Smooth muscle cell (in vitro differentiated cells): ENCODE measurements around the gene MYOM3. TPM values are rescaled to one million over a fixed set of nuclear protein-coding genes. Genes with fewer than 3 reads are reported as not detected.

Source experiments
- DNase-seq: peaks from one replicate; lab custom pipeline; 2025; ENCODE audit not compliant: unreplicated experiment; lab: John Stamatoyannopoulos, UW
- H2AFZ ChIP-seq: fragments of 200-600 bp; sonication (generic); 2 replicates; pipeline ENCODE4 v1.6.0; 2016; ENCODE audit warnings: antibody characterized with exemption, low read depth, mild to moderate bottlenecking
- H3F3A ChIP-seq: fragments of 200-600 bp; sonication (generic); 2 replicates; pipeline ENCODE4 v1.6.0; 2017; ENCODE audit warnings: antibody characterized with exemption, low read depth
- H3K27ac ChIP-seq: fragments of 200-600 bp; sonication (generic); 2 replicates; pipeline ENCODE4 v1.5.1; 2016; ENCODE audit warnings: low read depth, mild to moderate bottlenecking
- H3K27me3 ChIP-seq: fragments of 200-600 bp; sonication (generic); 2 replicates; pipeline ENCODE4 v1.6.1; 2016; ENCODE audit warnings: low read depth, mild to moderate bottlenecking
- H3K36me3 ChIP-seq: fragments of 200-600 bp; sonication (generic); 2 replicates; pipeline ENCODE4 v1.5.1; 2016; ENCODE audit warnings: low read depth
- H3K4me1 ChIP-seq: fragments of 200-600 bp; sonication (generic); 2 replicates; pipeline ENCODE4 v1.5.1; 2016; ENCODE audit warnings: low read depth
- H3K4me2 ChIP-seq: fragments of 200-600 bp; sonication (generic); 2 replicates; pipeline ENCODE4 v1.6.0; 2016; ENCODE audit warnings: mild to moderate bottlenecking
- H3K4me3 ChIP-seq: fragments of 200-600 bp; sonication (generic); 2 replicates; pipeline ENCODE4 v1.5.1; 2016; ENCODE audit warnings: mild to moderate bottlenecking
- H3K79me2 ChIP-seq: fragments of 200-600 bp; sonication (generic); 2 replicates; pipeline ENCODE4 v1.6.0; 2016; ENCODE audit warnings: low read depth, mild to moderate bottlenecking
- H3K9ac ChIP-seq: fragments of 200-600 bp; sonication (generic); 2 replicates; pipeline ENCODE4 v1.6.0; 2016; ENCODE audit warnings: low read depth
- H3K9me3 ChIP-seq: fragments of 200-600 bp; sonication (generic); replicated peaks from 2 replicates; pipeline ENCODE4 v1.5.1; 2016; ENCODE audit warnings: low read depth
- H4K20me1 ChIP-seq: fragments of 200-600 bp; sonication (generic); 2 replicates; pipeline ENCODE4 v1.6.0; 2016; ENCODE audit warnings: low read depth
- WGBS: methylation state at CpG from one replicate; pipeline ENCODE4 v1.1.7; 2016; ENCODE audit warnings: low lambda C conversion rate; 5-methylcytosine and 5-hydroxymethylcytosine counted together
- polyA plus RNA-seq: library from polyadenylated mRNA; unstranded; fragments of >200 nt; fragmentation: Nextera tagmentation; extraction: Ambion mirVana; gene quantifications from 2 replicates; pipeline ENCODE4 v1.2.1, GENCODE V29; 2016
- total RNA-seq: library from RNA; depleted of rRNA; stranded (reverse); fragments of >200 nt; gene quantifications from 2 replicates; pipeline ENCODE4 v1.2.3, GENCODE V29; 2014
- TF ChIP-seq, protein P1 (sequence below): fragments of 200-600 bp; sonication (generic); IDR thresholded peaks from 2 replicates; pipeline ENCODE4 v1.5.1; 2017; ENCODE audit warnings: borderline replicate concordance, mild to moderate bottlenecking, antibody characterized with exemption; ENCODE audit not compliant: insufficient read depth, poor library complexity, severe bottlenecking

The MYOM3 gene
- total and polyA plus RNA-seq, 2 experiments from 2014 or later, result 0.18 to 0.26 TPM

DNA sequence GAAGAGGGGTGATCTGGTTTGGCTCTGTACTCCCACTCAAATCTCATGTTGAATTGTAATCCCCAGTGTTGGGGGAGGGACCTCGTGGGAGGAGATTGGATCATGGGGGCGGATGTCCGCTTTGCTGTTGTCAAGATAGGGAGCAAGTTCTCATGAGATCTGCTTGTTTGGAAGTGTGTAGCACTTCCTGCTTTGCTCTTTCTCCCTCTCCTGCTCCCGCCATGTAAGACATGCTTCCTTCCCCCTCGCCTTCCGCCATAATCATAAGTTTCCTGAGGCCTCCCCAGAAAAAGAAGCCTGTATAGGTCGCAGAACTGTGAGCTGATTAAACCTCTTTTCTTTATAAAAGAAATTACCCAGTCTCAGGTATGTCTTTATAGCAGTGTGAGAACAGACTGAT lies 27.9 kb downstream of the MYOM3 start:
- TF ChIP-seq, protein P1, sequence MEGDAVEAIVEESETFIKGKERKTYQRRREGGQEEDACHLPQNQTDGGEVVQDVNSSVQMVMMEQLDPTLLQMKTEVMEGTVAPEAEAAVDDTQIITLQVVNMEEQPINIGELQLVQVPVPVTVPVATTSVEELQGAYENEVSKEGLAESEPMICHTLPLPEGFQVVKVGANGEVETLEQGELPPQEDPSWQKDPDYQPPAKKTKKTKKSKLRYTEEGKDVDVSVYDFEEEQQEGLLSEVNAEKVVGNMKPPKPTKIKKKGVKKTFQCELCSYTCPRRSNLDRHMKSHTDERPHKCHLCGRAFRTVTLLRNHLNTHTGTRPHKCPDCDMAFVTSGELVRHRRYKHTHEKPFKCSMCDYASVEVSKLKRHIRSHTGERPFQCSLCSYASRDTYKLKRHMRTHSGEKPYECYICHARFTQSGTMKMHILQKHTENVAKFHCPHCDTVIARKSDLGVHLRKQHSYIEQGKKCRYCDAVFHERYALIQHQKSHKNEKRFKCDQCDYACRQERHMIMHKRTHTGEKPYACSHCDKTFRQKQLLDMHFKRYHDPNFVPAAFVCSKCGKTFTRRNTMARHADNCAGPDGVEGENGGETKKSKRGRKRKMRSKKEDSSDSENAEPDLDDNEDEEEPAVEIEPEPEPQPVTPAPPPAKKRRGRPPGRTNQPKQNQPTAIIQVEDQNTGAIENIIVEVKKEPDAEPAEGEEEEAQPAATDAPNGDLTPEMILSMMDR, result no peak
- no peaks in the 10 kb centered on the region for H4K20me1 ChIP-seq
- DNase-seq, result no peak
- no peak overlapping the region for H3K9ac ChIP-seq
- WGBS, result 85% methylated on average over 7 of the region's 7 CpGs
- H3K27me3 ChIP-seq, result no peaks in the 10 kb centered on the region
- H3K36me3 ChIP-seq, result no peaks in the 10 kb centered on the region
- H3F3A ChIP-seq, result no peaks in the 10 kb centered on the region
- H3K4me3 ChIP-seq, result no peak overlapping the region
- no peak overlapping the region for H3K27ac ChIP-seq
- H3K79me2 ChIP-seq, result no peaks in the 10 kb centered on the region
- no peaks in the 10 kb centered on the region for H3K4me1 ChIP-seq
- H3K4me2 ChIP-seq, result no peak overlapping the region
- no peaks in the 10 kb centered on the region for H3K9me3 ChIP-seq
- no peak overlapping the region for H2AFZ ChIP-seq

DNA sequence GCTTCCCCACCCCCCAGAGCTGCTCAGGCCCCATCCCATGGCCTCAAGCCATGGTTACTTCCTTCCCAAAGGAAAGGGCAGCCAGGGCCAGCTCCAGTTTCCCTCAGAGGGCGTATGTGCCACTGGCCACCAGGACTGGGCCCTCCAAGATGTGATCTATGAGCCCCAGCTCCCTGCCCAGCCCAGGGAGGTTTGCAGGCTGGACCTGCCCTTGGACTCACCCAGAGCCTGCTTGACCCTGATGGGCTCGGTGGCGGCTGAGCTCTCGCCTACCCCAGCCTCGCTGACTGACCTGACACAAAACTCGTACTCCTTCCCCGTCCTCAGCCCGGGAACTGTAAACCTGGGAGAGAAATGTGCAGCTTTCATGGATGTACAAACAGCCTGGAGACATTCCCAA lies 29.6 kb downstream of the MYOM3 start:
- no peak for DNase-seq
- H2AFZ ChIP-seq, result no peak overlapping the region
- H3K4me1 ChIP-seq, result no peaks in the 10 kb centered on the region
- TF ChIP-seq, protein P1, result no peak
- no peak overlapping the region for H3K9ac ChIP-seq
- no peaks in the 10 kb centered on the region for H3K36me3 ChIP-seq
- no peak overlapping the region for H3K4me2 ChIP-seq
- H3K4me3 ChIP-seq, result no peak overlapping the region
- H3K9me3 ChIP-seq, result no peaks in the 10 kb centered on the region
- no peaks in the 10 kb centered on the region for H3F3A ChIP-seq
- H4K20me1 ChIP-seq, result no peaks in the 10 kb centered on the region
- WGBS, result 96% methylated on average over 8 of the region's 8 CpGs
- no peaks in the 10 kb centered on the region for H3K79me2 ChIP-seq
- no peaks in the 10 kb centered on the region for H3K27me3 ChIP-seq
- no peak overlapping the region for H3K27ac ChIP-seq

DNA sequence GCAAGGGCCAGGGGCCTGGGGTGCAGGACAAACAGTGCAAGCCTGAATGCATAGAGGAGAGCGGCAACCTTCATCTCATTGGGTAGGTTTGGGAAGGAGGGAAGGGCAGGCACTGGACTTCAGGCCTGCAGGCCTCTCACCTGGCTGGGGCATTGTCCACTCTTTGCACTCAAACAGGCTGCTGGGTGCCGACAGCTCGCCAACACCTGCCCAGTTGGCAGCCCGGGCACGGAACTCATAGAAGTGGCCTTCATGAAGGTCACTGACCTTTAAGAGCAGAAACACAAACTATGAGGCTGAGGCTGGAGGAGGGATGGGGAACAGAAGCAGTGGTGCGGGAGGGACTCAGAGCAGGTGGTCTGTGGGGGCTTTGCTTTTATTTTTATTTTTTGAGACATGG lies 30.7 kb downstream of the MYOM3 start:
- Histone ChIP-seq H3K4me2 (no peak overlapping the region), H3K4me1 (no peaks in the 10 kb centered on the region), H3K36me3 (no peaks in the 10 kb centered on the region), H3F3A (no peaks in the 10 kb centered on the region), H3K27ac (no peak overlapping the region), H3K9me3 (no peaks in the 10 kb centered on the region), H3K4me3 (no peak overlapping the region), H3K27me3 (no peaks in the 10 kb centered on the region), H3K79me2 (no peaks in the 10 kb centered on the region), H2AFZ (no peak overlapping the region), H4K20me1 (no peaks in the 10 kb centered on the region), H3K9ac (no peak overlapping the region)
- 95% methylated on average over 6 of the region's 6 CpGs for WGBS
- TF ChIP-seq, protein P1, result no peak
- no peak for DNase-seq

DNA sequence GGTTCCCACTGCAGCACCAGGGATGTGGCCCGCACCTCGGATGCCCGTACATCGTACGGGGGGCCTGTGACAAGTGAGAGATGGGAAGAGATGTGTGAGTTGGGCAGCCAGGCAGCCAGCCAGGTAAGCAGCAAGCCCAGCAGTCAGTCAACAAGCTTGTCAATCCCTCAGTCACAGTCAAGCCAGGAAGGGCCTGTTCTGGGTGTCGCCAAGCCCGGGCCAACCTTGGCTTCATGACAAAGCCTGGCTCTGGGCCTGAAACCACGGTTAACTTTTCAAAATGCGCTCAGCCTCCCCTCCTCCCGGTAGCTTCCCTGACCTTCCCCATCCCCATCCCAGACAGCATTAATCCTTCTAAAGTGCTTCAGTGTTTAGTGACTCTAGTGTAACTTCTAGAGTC lies 31.8 kb downstream of the MYOM3 start:
- no peaks in the 10 kb centered on the region for H4K20me1 ChIP-seq
- H3K4me1 ChIP-seq, result no peaks in the 10 kb centered on the region
- no peaks in the 10 kb centered on the region for H3K9me3 ChIP-seq
- H3K36me3 ChIP-seq, result no peaks in the 10 kb centered on the region
- DNase-seq, result no peak
- H3K9ac ChIP-seq, result no peak overlapping the region
- H2AFZ ChIP-seq, result no peak overlapping the region
- H3K79me2 ChIP-seq, result no peaks in the 10 kb centered on the region
- TF ChIP-seq, protein P1, result no peak
- no peaks in the 10 kb centered on the region for H3K27me3 ChIP-seq
- no peak overlapping the region for H3K4me2 ChIP-seq
- no peak overlapping the region for H3K4me3 ChIP-seq
- 94% methylated on average over 9 of the region's 10 CpGs for WGBS
- H3F3A ChIP-seq, result no peaks in the 10 kb centered on the region
- H3K27ac ChIP-seq, result no peak overlapping the region
